ENCODE data around the gene HSD17B2.

Gene HSD17B2

GRCh38 chr16:82135844-82136243, 100.8 kb downstream of the HSD17B2 start:
- Histone ChIP-seq H3K4me1 (ENCODE audit: low read length) (peaks cover 5% of the 10 kb centered on the region; the same call in 1 of the 2 replicates), H3K27me3 (replicated peaks; ENCODE audit: insufficient read depth, low read length) (no peaks in the 10 kb centered on the region), H4K20me1 (ENCODE audit: insufficient read depth, low read length) (no peaks in the 10 kb centered on the region), H3F3A (ENCODE audit: insufficient read depth, low read length) (no peaks in the 10 kb centered on the region), H3K4me3 (ENCODE audit: low read length) (no peak overlapping the region), H3K4me2 (ENCODE audit: low read depth, low read length) (no peak overlapping the region), H3K36me3 (replicated peaks; ENCODE audit: insufficient read depth, low read length) (no peaks in the 10 kb centered on the region), H2AFZ (ENCODE audit: low read length) (no peak overlapping the region), H3K9ac (ENCODE audit: low read length) (no peak overlapping the region), H3K9me2 (replicated peaks; ENCODE audit: insufficient read depth, low read length) (no peaks in the 10 kb centered on the region), H3K79me2 (ENCODE audit: low read length) (no peaks in the 10 kb centered on the region), H3K9me3 (replicated peaks; ENCODE audit: insufficient read depth, low read length) (no peaks in the 10 kb centered on the region), H3K27ac (ENCODE audit: low read length) (no peak overlapping the region)
- DNase-seq = no peak
- TF ChIP-seq EZH2 (optimal IDR thresholded peaks at IDR 0.05; ENCODE audit: low read depth, low read length) (no peak), EZH2phosphoT487 (IDR thresholded peaks at IDR 0.05; ENCODE audit: low read length) (no peak), CTCF (IDR thresholded peaks at IDR 0.05; ENCODE audit: low read length) (no peak)

DNA sequence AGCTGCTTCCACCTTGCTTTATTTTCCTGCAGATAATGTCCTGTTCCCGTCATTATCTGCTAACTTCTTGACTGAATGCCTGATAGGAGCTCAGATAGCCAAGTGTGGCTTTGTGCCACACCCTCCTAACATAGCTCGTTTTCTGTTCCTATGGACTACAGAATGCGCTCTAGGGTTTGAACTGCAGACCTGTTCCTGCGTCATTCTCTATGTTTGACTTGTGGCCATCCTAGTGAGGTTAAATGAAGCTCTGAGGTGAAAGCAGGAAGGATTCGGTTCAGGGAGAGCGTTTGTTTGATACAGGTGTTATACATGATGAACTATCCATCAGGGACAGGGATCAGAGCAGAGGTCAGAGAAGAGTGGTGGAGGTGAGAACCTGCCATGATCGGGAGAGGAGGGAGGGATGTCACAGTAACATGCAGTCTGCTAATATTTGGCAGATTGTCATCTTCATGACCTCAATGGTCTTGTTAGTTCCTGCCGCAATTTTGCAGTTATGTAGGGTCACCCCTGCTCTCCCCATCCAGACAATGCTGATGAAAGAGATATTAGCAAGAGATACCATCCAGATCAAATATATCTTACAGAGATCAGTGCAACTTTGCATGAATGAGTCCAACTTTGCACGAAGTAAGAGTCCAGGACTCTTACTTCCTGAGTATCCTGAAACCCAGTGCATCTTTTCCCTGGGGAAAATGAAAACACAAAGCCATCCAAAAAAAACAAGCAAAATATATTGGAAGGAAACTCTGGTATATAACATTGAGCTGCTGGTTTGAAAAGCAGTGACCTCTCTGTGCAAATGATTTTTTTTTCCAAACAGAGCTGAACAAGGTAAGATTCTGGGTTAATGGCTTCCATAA, 102.1 kb downstream of the HSD17B2 start:
- H3K9me2 ChIP-seq (replicated peaks; ENCODE audit: insufficient read depth, low read length) = no peaks in the 10 kb centered on the region
- H3F3A ChIP-seq (ENCODE audit: insufficient read depth, low read length) = no peaks in the 10 kb centered on the region
- no peak overlapping the region for H2AFZ ChIP-seq (ENCODE audit: low read length)
- no peaks in the 10 kb centered on the region for H4K20me1 ChIP-seq (ENCODE audit: insufficient read depth, low read length)
- no peaks in the 10 kb centered on the region for H3K79me2 ChIP-seq (ENCODE audit: low read length)
- H3K36me3 ChIP-seq (replicated peaks; ENCODE audit: insufficient read depth, low read length) = no peaks in the 10 kb centered on the region
- TF ChIP-seq EZH2phosphoT487 (IDR thresholded peaks at IDR 0.05; ENCODE audit: low read length) = no peak
- TF ChIP-seq CTCF (IDR thresholded peaks at IDR 0.05; ENCODE audit: low read length) = no peak
- no peak for TF ChIP-seq EZH2 (optimal IDR thresholded peaks at IDR 0.05; ENCODE audit: low read depth, low read length)
- H3K9me3 ChIP-seq (replicated peaks; ENCODE audit: insufficient read depth, low read length) = no peaks in the 10 kb centered on the region
- H3K9ac ChIP-seq (ENCODE audit: low read length) = no peak overlapping the region
- H3K27ac ChIP-seq (ENCODE audit: low read length) = no peak overlapping the region
- H3K4me3 ChIP-seq (ENCODE audit: low read length) = no peak overlapping the region
- H3K27me3 ChIP-seq (replicated peaks; ENCODE audit: insufficient read depth, low read length) = no peaks in the 10 kb centered on the region
- peaks cover 5% of the 10 kb centered on the region; the same call in 1 of the 2 replicates for H3K4me1 ChIP-seq (ENCODE audit: low read length)
- H3K4me2 ChIP-seq (ENCODE audit: low read depth, low read length) = no peak overlapping the region
- no peak for DNase-seq

GRCh38 chr16:82137822-82138167, 102.7 kb downstream of the HSD17B2 start:
- Histone ChIP-seq H3K4me1 (ENCODE audit: low read length) (peaks cover 5% of the 10 kb centered on the region; the same call in 1 of the 2 replicates), H3K9me2 (replicated peaks; ENCODE audit: insufficient read depth, low read length) (no peaks in the 10 kb centered on the region), H2AFZ (ENCODE audit: low read length) (no peak overlapping the region), H3K36me3 (replicated peaks; ENCODE audit: insufficient read depth, low read length) (no peaks in the 10 kb centered on the region), H4K20me1 (ENCODE audit: insufficient read depth, low read length) (no peaks in the 10 kb centered on the region), H3F3A (ENCODE audit: insufficient read depth, low read length) (no peaks in the 10 kb centered on the region), H3K27me3 (replicated peaks; ENCODE audit: insufficient read depth, low read length) (no peaks in the 10 kb centered on the region), H3K27ac (ENCODE audit: low read length) (no peak overlapping the region), H3K9ac (ENCODE audit: low read length) (no peak overlapping the region), H3K4me3 (ENCODE audit: low read length) (no peak overlapping the region), H3K4me2 (ENCODE audit: low read depth, low read length) (no peak overlapping the region), H3K79me2 (ENCODE audit: low read length) (no peaks in the 10 kb centered on the region), H3K9me3 (replicated peaks; ENCODE audit: insufficient read depth, low read length) (no peaks in the 10 kb centered on the region)
- TF ChIP-seq EZH2phosphoT487 (IDR thresholded peaks at IDR 0.05; ENCODE audit: low read length) = no peak
- TF ChIP-seq EZH2 (optimal IDR thresholded peaks at IDR 0.05; ENCODE audit: low read depth, low read length) = no peak
- no peak for TF ChIP-seq CTCF (IDR thresholded peaks at IDR 0.05; ENCODE audit: low read length)
- no peak for DNase-seq

Data from MM.1S (cell line).